COR-L47 (cell line): ENCODE data around the gene INTS11.

Source experiments
- DNase-seq: peaks from one replicate; lab custom pipeline; 2025; lab: John Stamatoyannopoulos, UW

Gene INTS11

GRCh38 chr1:1312450-1313314 is 11.8 kb downstream of the INTS11 start:
- DNase-seq = no peak

- DNase-seq = no peak
Observed at GRCh38 chr1:1311107-1312104, 13.1 kb downstream of the INTS11 start.

DNA sequence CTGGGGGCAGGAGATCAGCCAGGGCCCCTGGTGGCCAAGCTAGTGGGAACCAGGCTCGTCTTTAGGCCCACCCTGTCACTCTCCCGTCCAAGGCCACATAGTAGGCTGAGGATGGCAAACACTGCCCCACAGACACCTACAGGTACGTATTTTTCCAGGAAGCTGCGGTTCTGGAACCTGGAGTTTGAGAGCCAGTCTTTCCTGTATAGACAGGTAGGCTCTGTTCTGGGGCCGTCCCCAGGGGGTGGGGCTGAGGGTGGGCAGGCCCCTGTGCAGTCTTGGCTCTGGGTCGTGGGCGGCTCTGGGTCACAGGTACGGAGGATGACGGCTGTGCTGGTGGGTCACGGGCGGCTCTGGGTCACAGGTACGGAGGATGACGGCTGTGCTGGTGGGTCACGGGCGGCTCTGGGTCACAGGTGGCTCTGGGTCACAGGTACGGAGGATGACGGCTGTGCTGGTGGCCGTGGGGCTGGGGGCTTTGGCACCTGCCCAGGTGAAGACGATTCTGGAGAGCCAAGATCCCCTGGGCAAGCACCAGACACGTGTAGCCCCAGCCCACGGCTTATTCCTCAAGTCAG is 13.9 kb downstream of the INTS11 start:
- no peak for DNase-seq

- DNase-seq = no peak
Observed at GRCh38 chr1:1310109-1310385, 14.4 kb downstream of the INTS11 start.

GRCh38 chr1:1309251-1310108 is 15.0 kb downstream of the INTS11 start:
- DNase-seq = no peak

DNA sequence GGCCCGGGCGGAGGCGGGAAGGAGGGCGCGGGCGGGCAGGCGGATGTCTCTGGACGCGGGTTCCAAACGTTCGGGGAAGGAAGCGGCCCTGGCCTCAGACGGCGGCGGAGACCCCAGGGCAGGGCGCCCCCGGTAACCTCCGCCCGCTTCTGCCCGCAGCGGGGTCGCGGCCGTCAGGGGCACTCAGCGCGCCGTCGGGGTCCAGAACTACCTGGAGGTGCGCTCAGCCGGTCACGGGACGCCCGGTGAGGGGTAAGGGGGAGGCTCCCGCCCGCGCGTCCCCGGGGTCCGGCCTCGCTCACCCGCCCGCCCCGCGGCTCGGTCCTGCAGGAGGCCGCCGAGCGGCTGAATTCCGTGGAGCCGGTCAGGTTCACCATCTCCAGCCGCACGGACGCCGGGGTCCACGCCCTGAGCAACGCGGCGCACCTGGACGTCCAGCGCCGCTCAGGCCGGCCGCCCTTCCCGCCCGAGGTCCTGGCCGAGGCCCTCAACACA is 15.7 kb downstream of the INTS11 start:
- no peak for DNase-seq

GRCh38 chr1:1307923-1308755 is 16.3 kb downstream of the INTS11 start, which contains the start of the genes ACAP3 and PUSL1:
Gene ACAP3 (minus strand): TSS chr1:1307930. CDS start chr1:1307815, 115 bp downstream.
Gene PUSL1 (plus strand): TSS chr1:1308597. CDS start chr1:1308644, 47 bp downstream.
- peak; percentile 91 for DNase-seq

DNA sequence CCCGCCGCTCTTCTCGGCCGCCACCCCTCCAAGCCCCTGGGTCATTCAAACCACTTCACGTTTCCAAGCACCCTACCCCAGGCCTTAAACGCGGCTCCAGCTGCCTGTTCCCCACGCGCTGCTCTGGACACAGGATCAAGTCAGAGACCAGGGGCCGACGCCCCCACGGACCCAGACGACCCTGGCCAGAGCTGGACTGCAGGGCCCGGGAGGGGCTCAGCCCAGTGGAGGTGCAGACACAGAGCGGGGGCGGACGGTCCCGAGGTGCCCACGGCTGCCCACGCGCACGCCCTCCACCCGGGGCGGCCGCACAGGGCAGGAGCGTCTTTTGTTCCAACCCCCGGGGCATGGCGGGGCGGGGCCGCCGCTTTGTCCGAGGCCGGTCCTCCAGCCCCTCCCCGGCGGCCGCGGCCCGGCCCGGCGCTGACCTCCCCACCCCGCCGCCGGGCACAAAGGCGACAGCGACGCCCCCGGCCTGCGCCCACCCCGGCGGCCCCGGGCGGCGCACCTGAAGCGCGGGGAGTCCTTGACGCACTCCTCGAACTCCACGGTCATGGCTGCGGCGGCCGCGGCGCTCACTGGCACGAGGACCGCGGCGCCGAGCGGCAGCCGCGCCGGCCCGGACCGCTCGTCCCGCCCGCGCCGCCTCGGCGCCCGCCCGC is 17.1 kb downstream of the INTS11 start:
- DNase-seq = no peak

DNA sequence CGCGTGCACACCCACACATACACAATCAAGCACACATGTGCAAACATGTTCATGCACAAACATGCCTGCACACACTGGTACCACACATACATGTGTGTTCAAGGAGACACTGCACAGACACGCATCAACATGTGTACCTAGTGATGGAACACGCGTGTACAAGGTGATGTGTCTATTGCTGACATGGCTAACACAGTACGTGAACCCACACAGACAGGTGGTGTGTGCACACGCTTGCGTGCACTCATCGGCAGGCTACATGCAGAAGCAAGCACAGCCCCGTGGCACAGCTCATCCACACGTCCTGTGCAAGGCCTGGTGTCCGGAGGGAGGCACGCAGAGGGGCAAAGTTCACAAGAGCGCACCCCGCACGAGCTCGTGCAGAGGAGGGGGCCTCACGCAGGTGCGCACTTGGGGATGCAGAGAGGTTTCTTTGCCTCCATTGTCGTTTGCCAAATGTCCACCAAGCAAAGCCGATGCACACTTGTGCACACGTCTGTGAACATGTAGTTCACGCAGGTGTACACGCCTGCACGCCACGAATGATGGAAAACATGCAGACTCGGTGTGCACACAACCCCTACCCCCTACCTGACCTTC is 17.7 kb downstream of the INTS11 start:
- no peak for DNase-seq

DNA sequence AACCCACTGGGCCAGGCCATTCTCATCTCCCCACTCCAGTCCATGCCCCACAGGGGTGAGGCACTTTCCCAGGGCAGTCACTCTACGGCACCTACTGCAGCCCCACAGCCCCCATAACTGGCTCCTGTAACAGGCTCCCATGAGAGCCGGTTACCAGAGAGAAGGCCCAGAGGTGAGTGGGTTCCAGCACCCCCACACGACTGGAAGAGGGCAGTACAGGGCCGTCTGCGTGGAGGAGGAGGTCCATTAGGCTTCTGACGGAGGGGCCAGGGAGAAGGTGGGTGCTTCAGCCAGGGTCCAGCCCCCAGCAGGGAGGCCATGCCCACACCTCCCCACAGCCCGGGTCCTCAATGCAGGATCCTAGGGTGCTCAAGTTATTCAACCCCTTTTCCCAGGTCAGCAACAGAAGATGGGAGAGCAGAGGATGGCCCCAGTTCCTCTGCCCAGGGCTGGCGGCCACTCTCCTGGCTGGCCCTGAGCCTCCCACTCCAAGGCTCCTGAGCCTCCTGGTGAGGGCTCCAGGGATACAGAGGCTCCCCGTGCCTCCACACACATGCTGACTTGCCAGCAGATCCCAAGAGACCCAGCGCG is 18.3 kb downstream of the INTS11 start:
- DNase-seq = no peak

- peak; percentile 44 for DNase-seq
Observed at GRCh38 chr1:1305300-1306069, 19.0 kb downstream of the INTS11 start.

DNA sequence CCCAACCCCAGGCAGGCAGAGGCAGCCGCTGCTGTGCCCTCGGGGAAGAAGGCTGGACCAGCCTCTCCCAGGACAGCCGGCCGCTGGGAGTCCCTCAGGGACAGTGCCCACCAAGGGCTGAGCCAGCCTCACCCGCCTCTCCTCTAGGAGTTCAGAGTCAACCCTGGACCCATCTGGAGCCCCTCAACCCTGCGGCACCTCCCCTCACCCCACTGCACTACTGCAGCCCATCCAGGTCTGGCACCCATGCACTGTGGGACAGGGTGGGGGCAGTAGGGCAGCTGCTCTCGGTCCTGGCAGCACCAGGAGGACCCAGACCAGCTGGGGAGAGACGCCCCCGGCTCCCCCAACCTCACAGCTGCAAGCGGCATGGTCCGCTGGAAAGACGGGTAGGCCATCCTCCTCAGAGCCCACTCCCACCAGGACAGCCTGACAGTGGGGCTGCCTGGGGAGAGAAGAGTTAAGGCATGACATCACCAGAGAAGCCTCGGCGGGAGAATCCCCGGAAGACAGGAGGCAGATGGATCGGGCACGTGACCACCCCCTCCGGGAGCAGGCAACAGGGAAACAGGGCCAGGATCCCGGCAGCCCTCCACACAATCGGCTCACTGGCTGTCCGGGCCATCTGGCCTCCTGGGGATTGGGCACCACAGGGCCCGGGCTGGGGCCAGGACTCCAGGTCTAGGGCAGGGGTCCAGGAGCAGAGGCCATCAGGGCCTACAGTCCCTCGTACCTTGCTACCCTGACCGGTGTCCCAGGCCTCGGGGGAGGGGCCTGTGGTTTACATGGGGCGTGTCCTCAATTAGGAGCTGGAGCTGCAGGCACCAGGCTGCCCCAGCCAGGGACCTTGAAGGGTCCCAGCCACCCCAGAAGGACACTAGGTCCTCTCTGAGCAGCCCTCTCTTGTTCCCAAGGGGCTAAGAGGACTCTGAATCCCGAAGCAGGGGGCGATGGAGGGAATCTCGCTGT is 19.8 kb downstream of the INTS11 start:
- peak; percentile 76 for DNase-seq

DNA sequence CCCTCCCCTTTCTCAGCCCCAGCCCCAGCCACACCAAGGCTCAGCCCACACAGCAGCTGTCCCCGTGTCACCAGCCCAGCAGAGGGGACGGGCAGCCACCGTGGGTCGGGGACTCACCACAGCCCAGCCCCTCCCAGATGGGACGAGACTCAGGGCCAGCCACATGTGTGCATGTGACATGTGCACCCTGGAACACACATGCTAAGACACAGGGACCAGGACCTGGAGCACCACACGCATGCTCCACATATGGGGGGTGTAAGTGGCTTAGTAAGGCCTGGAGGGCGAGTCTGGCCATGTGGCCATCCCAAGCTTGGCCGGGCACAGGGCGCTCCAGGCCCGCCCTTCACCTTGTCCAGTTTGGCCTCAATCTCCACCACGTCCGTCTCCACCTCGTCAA is 20.7 kb downstream of the INTS11 start:
- DNase-seq = no peak

DNA sequence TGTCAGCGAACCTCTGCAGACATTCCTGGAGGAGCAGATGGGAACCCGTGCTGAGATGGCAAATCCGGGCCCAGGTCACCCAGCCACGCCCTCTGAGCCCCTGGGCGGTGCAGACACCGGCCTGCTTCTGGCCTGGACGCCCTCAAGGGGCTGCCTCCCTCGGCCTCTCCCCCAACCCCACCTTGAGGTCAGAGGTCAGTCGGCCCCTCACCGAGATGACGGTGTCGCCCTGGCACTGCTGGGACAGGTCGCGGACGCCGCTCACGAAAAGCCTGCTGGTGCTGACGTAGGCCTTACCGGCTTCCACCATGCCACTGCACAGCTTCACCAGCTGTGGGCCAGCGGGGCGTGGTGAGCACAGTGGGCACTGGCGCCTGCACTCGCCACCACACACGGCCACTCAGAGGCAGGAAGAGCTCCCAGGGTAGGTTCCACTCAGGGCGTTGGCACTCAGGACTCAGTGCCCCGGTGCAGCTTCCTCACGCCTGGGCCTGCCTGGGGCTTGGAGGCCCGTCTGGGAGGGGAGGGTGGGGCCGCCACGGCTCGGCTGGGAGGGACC is 21.4 kb downstream of the INTS11 start:
- DNase-seq = no peak

- no peak for DNase-seq
Observed at GRCh38 chr1:1302006-1302430, 22.4 kb downstream of the INTS11 start.

- no peak for DNase-seq
Observed at GRCh38 chr1:1300352-1300739, 24.1 kb downstream of the INTS11 start.
